Lung (tissue), 12 donors: ENCODE measurements around the gene ANXA10. TPM values are rescaled to one million over a fixed set of nuclear protein-coding genes. Genes with fewer than 3 reads are reported as not detected.
"Not testable (repeated sequence)": the region's sequence is repeated elsewhere in the genome, so short reads cannot be mapped to it uniquely, and the experiment has no call there.

Source experiments
- ATAC-seq: fragments of 200-7000 bp; cut with Tn5 transposase; one replicate; pipeline ENCODE4 v1.9.1; 2020; ENCODE audit warnings: moderate number of reproducible peaks; ENCODE audit not compliant: insufficient read depth, low FRiP score
- DNase-seq, 3 donors: peaks; one replicate each; pipeline ENCODE4 v3.0.0-alpha.2; 2013 to 2017
- H3K27ac ChIP-seq, 2 donors: one replicate each; pipeline ENCODE4 v1.5.1; 2013; ENCODE audit warnings: mild to moderate bottlenecking in 2 of 2, moderate library complexity in 2 of 2, control low read depth in 1 of 2, inconsistent platforms in 1 of 2, low read depth in 1 of 2, low read length in 1 of 2
- H3K27me3 ChIP-seq, 3 donors: one replicate each; pipeline ENCODE4 v1.5.1; 2013; ENCODE audit warnings: low read length in 2 of 3; ENCODE audit not compliant: control insufficient read depth in 3 of 3, insufficient read depth in 3 of 3
- H3K36me3 ChIP-seq, 4 donors: one replicate each; pipeline ENCODE4 v1.5.1; 2013; ENCODE audit warnings: low read length in 4 of 4, mild to moderate bottlenecking in 1 of 4, moderate library complexity in 1 of 4; ENCODE audit not compliant: control insufficient read depth in 4 of 4, insufficient read depth in 4 of 4
- H3K4me1 ChIP-seq, 5 donors: one replicate each; pipeline ENCODE4 v1.5.1; 2013; ENCODE audit warnings: low read length in 5 of 5, mild to moderate bottlenecking in 2 of 5, moderate library complexity in 1 of 5; ENCODE audit not compliant: control insufficient read depth in 5 of 5, insufficient read depth in 5 of 5
- H3K4me3 ChIP-seq: one replicate; pipeline ENCODE4 v1.5.1; 2013; ENCODE audit warnings: mild to moderate bottlenecking, control low read depth, moderate library complexity
- H3K9ac ChIP-seq, 2 donors: one replicate each; pipeline ENCODE4 v1.5.1; 2013; ENCODE audit warnings: low read length in 2 of 2, control low read depth in 1 of 2; ENCODE audit not compliant: insufficient read depth in 1 of 2
- H3K9me3 ChIP-seq, 4 donors: one replicate each; pipeline ENCODE4 v1.5.1; 2013; ENCODE audit warnings: low read length in 3 of 4, mild to moderate bottlenecking in 1 of 4, moderate library complexity in 1 of 4; ENCODE audit not compliant: control insufficient read depth in 4 of 4, insufficient read depth in 3 of 4
- WGBS, 2 donors: extraction: QIAGEN DNeasy Blood & Tissue Kit; methylation state at CpG; one replicate each; pipeline ENCODE4 v1.1.7; 2013; 5-methylcytosine and 5-hydroxymethylcytosine counted together
- polyA plus RNA-seq, 2 donors: library from polyadenylated mRNA; stranded (reverse); fragments of 200-250 nt; gene quantifications; one replicate each; pipeline ENCODE4 v1.2.1, GENCODE V29; 2013
- total RNA-seq, 2 donors: library from RNA; depleted of rRNA in 1 of 2; stranded (reverse); fragments of >200 nt in 1 of 2; gene quantifications; one replicate each; pipeline ENCODE4 v1.2.1, GENCODE V29; 2014 to 2021
- TF ChIP-seq, protein P1 (sequence below): IDR thresholded peaks from 2 replicates; pipeline ENCODE4 v1.5.1; 2012; ENCODE audit warnings: mild to moderate bottlenecking; ENCODE audit errors: control extremely low read depth, extremely low read depth
- donor health status: control.
- donor health status: control.
- donor health status: Bipolar disorder and iron deficiency.
- donor health status: healthy.
- donor health status: DM: yes; HTN: yes; CAD: no.

The ANXA10 gene
- total and polyA plus RNA-seq, 4 donors = 0.64 TPM; not detected in 3

DNA sequence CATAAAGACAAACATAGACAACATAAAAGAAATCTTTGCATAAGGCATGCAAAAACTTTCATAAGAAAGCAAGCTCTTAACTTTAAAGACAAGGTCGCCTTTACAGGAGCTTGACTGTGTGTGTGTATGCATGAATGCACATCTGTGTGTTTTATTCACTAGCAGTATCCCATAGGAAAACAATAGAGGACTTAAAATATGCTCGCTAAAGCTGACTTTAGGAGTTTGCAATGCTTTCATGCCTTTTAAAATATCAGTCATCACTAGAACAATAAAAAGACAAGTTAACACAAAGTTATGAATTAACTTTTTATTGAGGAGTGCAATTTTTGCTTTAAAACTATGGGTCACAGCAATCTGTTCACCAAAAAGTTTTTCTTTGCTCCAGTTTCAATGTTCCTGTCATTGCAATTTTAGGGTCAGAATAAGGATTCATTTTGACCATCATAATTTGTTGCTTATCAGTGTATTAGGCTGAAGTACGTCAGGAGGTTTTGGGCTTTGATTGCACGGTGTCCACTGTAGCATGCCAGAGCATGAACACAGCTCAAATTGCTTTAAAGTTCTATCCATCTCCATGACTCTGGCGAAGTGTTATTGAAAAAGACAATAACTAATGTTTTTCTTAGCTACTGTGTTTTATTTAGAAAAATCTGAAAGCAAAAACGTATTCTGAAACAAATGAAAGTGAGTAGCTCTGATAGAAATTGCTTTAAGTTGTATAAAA, 36.9 kb downstream of the ANXA10 start:
- Histone ChIP-seq H3K4me1 (peaks cover 0 to 4% (median 0%) of the 10 kb centered on the region in 5 donors), H3K4me3 (no peak overlapping the region), H3K9me3 (no peaks in the 10 kb centered on the region), H3K9ac (no peak overlapping the region), H3K27ac (no peak overlapping the region), H3K27me3 (no peaks in the 10 kb centered on the region), H3K36me3 (no peaks in the 10 kb centered on the region)
- TF ChIP-seq, protein P1, sequence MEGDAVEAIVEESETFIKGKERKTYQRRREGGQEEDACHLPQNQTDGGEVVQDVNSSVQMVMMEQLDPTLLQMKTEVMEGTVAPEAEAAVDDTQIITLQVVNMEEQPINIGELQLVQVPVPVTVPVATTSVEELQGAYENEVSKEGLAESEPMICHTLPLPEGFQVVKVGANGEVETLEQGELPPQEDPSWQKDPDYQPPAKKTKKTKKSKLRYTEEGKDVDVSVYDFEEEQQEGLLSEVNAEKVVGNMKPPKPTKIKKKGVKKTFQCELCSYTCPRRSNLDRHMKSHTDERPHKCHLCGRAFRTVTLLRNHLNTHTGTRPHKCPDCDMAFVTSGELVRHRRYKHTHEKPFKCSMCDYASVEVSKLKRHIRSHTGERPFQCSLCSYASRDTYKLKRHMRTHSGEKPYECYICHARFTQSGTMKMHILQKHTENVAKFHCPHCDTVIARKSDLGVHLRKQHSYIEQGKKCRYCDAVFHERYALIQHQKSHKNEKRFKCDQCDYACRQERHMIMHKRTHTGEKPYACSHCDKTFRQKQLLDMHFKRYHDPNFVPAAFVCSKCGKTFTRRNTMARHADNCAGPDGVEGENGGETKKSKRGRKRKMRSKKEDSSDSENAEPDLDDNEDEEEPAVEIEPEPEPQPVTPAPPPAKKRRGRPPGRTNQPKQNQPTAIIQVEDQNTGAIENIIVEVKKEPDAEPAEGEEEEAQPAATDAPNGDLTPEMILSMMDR = no peak
- 60 to 78% methylated on average over 6 of the region's 6 CpGs for WGBS, 2 donors
- DNase-seq (no peak), ATAC-seq (no peak)

GRCh38 chr4:168129802-168130201, 37.5 kb downstream of the ANXA10 start:
- H3K9ac ChIP-seq = no peak overlapping the region
- peaks cover 0 to 4% (median 0%) of the 10 kb centered on the region in 5 donors for H3K4me1 ChIP-seq
- no peaks in the 10 kb centered on the region for H3K9me3 ChIP-seq
- TF ChIP-seq, protein P1 = no peak
- DNase-seq (no peak), ATAC-seq (no peak)
- 80 to 83% methylated on average over 2 of the region's 2 CpGs for WGBS, 2 donors
- no peak overlapping the region for H3K27ac ChIP-seq
- H3K27me3 ChIP-seq = no peaks in the 10 kb centered on the region
- no peak overlapping the region for H3K4me3 ChIP-seq
- no peaks in the 10 kb centered on the region for H3K36me3 ChIP-seq

DNA sequence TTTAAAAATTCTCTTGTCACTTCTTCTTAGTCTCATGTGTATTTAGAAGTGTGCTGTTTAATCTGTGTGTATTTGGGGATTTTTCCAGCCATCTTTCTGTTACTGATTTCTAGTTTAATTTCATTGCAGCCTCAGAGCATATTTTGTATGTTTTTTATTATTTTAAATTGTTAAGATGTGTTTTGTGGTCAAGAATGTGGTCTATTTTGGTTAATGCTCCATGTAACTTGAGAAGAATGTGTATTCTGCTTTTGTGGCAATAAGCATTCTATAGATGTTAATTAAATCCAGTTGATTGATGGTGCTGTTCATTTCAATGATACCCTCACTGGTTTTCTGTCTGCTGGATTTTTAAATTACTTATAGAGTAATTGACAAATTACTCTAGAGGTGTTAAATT, 38.9 kb downstream of the ANXA10 start:
- ATAC-seq = no peak
- TF ChIP-seq, protein P1 = no peak
- H3K27me3 ChIP-seq = no peaks in the 10 kb centered on the region

DNA sequence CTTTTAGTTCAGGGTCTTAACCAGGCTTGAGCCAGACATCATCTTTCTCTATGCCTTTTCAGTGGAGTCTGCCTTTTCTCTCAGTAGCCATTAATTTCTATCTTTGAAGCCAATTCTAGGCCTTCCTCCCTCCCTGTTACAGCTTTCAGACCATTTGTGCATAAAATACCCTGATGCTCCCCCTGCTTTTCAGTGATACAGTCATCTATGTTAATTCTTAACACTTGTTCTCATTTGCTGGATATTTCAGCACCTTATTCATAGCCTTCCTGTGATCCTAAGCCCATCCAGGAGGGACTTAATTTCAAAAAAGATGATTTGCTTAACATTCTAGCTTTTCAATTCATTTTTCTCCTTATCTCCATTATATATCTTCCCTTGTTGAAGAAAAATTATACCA, 42.3 kb downstream of the ANXA10 start:
- Histone ChIP-seq H3K36me3 (no peaks in the 10 kb centered on the region), H3K4me1 (peaks cover 0 to 4% (median 0%) of the 10 kb centered on the region in 5 donors), H3K27ac (no peak overlapping the region), H3K4me3 (no peak overlapping the region), H3K9ac (no peak overlapping the region), H3K27me3 (no peaks in the 10 kb centered on the region), H3K9me3 (no peaks in the 10 kb centered on the region)
- TF ChIP-seq, protein P1 = no peak
- DNase-seq (no peak), ATAC-seq (no peak)

More for the DNA sequence above, 38.9 kb downstream of the ANXA10 start:
- H3K4me3 ChIP-seq = no peak overlapping the region
- no peak overlapping the region for H3K9ac ChIP-seq
- H3K4me1 ChIP-seq = peaks cover 0 to 4% (median 0%) of the 10 kb centered on the region in 5 donors
- H3K36me3 ChIP-seq = no peaks in the 10 kb centered on the region
- no peak for DNase-seq
- no peak overlapping the region for H3K27ac ChIP-seq
- no peaks in the 10 kb centered on the region for H3K9me3 ChIP-seq

DNA sequence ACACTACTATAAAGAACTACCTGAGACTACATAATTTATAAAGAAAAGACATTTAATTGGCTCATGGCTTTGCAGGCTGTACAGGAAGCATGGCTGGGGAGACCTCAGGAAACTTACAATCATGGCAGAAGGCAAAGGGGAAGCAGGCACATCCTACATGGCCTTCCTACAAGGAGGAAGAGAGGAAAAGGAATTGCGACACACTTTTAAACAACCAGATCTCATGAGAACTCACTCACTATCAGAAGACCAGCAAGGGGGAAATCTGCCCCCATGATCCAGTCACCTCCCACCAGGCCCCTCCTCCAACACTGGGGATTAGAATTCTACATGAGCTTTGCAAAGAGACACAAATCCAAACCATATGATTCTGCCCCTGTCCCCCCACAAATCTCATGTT, 43.5 kb downstream of the ANXA10 start:
- not testable (repeated sequence) for H3K9me3 ChIP-seq, H3K36me3 ChIP-seq, H3K27ac ChIP-seq, H3K4me3 ChIP-seq, H3K9ac ChIP-seq, H3K4me1 ChIP-seq, ATAC-seq, DNase-seq, H3K27me3 ChIP-seq
- WGBS, 2 donors = 75 to 87% methylated on average over 1 of the region's 1 CpG
